Fibroblast of mammary gland (primary cell): ENCODE measurements around the gene MBP.

Experiments used
- DNase-seq: peaks from one replicate; pipeline ENCODE4 v3.0.0-alpha.2; 2010; ENCODE audit warnings: low read depth
- H3K4me3 ChIP-seq: 2 replicates; pipeline ENCODE4 v1.5.1; 2011; ENCODE audit warnings: low read depth, mild to moderate bottlenecking, low read length, moderate library complexity; ENCODE audit not compliant: control insufficient read depth
- CTCF ChIP-seq: conservative IDR thresholded peaks from 2 replicates; pipeline ENCODE4 v1.5.1; 2011; ENCODE audit warnings: low read depth, low read length, inconsistent platforms; ENCODE audit not compliant: control insufficient read depth, insufficient read depth

Gene MBP

DNA sequence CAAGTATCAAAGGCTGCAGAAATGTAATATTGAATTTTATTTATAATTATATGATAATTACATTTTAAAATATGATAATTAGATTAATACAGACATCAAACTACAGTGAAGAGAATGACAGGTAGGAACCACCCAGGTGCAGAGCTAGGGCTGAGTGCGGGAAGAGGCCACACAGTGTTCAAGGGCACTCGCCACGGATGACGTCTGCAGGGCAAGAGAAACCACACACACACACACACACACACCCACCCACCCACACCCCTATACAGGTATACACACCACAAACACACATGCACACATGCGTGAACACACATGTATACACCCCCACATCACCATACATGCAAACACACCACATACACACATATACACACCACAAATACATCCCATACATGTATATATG, 41.2 kb downstream of the MBP start:
- no peak for TF ChIP-seq CTCF
- no peak overlapping the region for H3K4me3 ChIP-seq
- no peak for DNase-seq

GRCh38 chr18:77090546-77091174, 41.9 kb downstream of the MBP start:
- no peak for TF ChIP-seq CTCF
- H3K4me3 ChIP-seq, result no peak overlapping the region
- DNase-seq, result no peak

- DNase-seq, result no peak
- H3K4me3 ChIP-seq, result no peak overlapping the region
- TF ChIP-seq CTCF, result no peak
Measured at GRCh38 chr18:77089723-77090285, 42.8 kb downstream of the MBP start.

- no peak overlapping the region for H3K4me3 ChIP-seq
- DNase-seq, result no peak
- no peak for TF ChIP-seq CTCF
Measured at GRCh38 chr18:77088963-77089722, 43.4 kb downstream of the MBP start.

- H3K4me3 ChIP-seq, result peak overlapping the region; percentile 47
- no peak for TF ChIP-seq CTCF
- DNase-seq, result peak; percentile 51
Measured at GRCh38 chr18:77087393-77088141, 45.0 kb downstream of the MBP start.

GRCh38 chr18:77086656-77087392, 45.8 kb downstream of the MBP start:
- peak overlapping the region; percentile 47 for H3K4me3 ChIP-seq
- TF ChIP-seq CTCF, result no peak
- DNase-seq, result peak; percentile 68
